SK-N-SH (cell line): ENCODE results near the gene ZBTB17.

Source experiments
- EZH2phosphoT487 ChIP-seq: fragments of 200-600 bp; sonication (generic); IDR thresholded peaks from 2 replicates; pipeline ENCODE4 v1.6.1; 2017; ENCODE audit warnings: low read depth, mixed run types, mild to moderate bottlenecking, antibody characterized with exemption, moderate library complexity, borderline replicate concordance
- TAF1 ChIP-seq: IDR thresholded peaks from 2 replicates; pipeline ENCODE4 v1.6.1; 2012; ENCODE audit warnings: low read depth, mild to moderate bottlenecking, low read length, moderate library complexity, borderline replicate concordance
- TF ChIP-seq, protein P1 (sequence below): fragments of 200-600 bp; sonication (generic); IDR thresholded peaks from 2 replicates; pipeline ENCODE4 v1.6.1; 2017; ENCODE audit warnings: antibody characterized with exemption, mild to moderate bottlenecking, moderate library complexity

DNA sequence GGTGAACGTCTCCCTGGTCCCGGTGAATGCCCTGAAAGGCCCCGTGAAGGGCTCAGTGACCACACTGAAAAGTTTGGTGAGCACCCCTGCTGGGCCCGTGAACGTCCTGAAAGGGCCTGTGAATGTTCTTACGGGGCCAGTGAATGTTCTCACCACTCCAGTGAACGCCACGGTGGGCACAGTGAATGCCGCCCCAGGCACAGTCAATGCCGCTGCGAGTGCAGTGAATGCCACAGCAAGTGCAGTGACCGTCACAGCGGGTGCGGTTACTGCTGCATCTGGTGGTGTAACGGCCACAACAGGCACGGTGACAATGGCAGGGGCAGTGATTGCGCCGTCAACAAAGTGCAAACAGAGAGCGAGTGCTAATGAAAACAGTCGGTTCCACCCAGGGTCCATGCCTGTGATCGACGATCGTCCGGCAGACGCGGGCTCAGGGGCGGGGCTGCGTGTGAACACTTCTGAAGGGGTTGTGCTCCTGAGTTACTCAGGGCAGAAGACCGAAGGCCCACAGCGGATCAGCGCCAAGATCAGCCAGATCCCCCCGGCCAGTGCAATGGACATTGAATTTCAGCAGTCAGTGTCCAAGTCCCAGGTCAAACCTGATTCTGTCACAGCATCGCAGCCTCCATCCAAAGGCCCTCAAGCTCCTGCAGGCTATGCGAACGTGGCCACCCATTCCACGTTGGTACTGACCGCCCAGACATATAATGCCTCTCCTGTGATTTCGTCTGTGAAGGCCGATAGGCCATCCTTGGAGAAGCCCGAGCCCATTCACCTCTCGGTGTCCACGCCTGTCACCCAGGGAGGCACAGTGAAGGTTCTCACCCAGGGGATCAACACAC lies 41.5 kb downstream of the ZBTB17 start:
- TF ChIP-seq, protein P1, sequence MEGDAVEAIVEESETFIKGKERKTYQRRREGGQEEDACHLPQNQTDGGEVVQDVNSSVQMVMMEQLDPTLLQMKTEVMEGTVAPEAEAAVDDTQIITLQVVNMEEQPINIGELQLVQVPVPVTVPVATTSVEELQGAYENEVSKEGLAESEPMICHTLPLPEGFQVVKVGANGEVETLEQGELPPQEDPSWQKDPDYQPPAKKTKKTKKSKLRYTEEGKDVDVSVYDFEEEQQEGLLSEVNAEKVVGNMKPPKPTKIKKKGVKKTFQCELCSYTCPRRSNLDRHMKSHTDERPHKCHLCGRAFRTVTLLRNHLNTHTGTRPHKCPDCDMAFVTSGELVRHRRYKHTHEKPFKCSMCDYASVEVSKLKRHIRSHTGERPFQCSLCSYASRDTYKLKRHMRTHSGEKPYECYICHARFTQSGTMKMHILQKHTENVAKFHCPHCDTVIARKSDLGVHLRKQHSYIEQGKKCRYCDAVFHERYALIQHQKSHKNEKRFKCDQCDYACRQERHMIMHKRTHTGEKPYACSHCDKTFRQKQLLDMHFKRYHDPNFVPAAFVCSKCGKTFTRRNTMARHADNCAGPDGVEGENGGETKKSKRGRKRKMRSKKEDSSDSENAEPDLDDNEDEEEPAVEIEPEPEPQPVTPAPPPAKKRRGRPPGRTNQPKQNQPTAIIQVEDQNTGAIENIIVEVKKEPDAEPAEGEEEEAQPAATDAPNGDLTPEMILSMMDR, result no peak
- TF ChIP-seq EZH2phosphoT487, result no peak
- no peak for TF ChIP-seq TAF1
